Lung (tissue), 12 donors: ENCODE data around the gene EZR. TPM values are rescaled to one million over a fixed set of nuclear protein-coding genes. Genes with fewer than 3 reads are reported as not detected.

Experiments used
- ATAC-seq: fragments of 200-7000 bp; cut with Tn5 transposase; one replicate; pipeline ENCODE4 v1.9.1; 2020; ENCODE audit warnings: moderate number of reproducible peaks; ENCODE audit not compliant: insufficient read depth, low FRiP score
- DNase-seq, 3 donors: peaks; one replicate each; pipeline ENCODE4 v3.0.0-alpha.2; 2013 to 2017
- H3K27ac ChIP-seq, 2 donors: one replicate each; pipeline ENCODE4 v1.5.1; 2013; ENCODE audit warnings: mild to moderate bottlenecking in 2 of 2, moderate library complexity in 2 of 2, control low read depth in 1 of 2, inconsistent platforms in 1 of 2, low read depth in 1 of 2, low read length in 1 of 2
- H3K27me3 ChIP-seq, 3 donors: one replicate each; pipeline ENCODE4 v1.5.1; 2013; ENCODE audit warnings: low read length in 2 of 3; ENCODE audit not compliant: control insufficient read depth in 3 of 3, insufficient read depth in 3 of 3
- H3K36me3 ChIP-seq, 4 donors: one replicate each; pipeline ENCODE4 v1.5.1; 2013; ENCODE audit warnings: low read length in 4 of 4, mild to moderate bottlenecking in 1 of 4, moderate library complexity in 1 of 4; ENCODE audit not compliant: control insufficient read depth in 4 of 4, insufficient read depth in 4 of 4
- H3K4me1 ChIP-seq, 5 donors: one replicate each; pipeline ENCODE4 v1.5.1; 2013; ENCODE audit warnings: low read length in 5 of 5, mild to moderate bottlenecking in 2 of 5, moderate library complexity in 1 of 5; ENCODE audit not compliant: control insufficient read depth in 5 of 5, insufficient read depth in 5 of 5
- H3K4me3 ChIP-seq: one replicate; pipeline ENCODE4 v1.5.1; 2013; ENCODE audit warnings: mild to moderate bottlenecking, control low read depth, moderate library complexity
- H3K9ac ChIP-seq, 2 donors: one replicate each; pipeline ENCODE4 v1.5.1; 2013; ENCODE audit warnings: low read length in 2 of 2, control low read depth in 1 of 2; ENCODE audit not compliant: insufficient read depth in 1 of 2
- H3K9me3 ChIP-seq, 4 donors: one replicate each; pipeline ENCODE4 v1.5.1; 2013; ENCODE audit warnings: low read length in 3 of 4, mild to moderate bottlenecking in 1 of 4, moderate library complexity in 1 of 4; ENCODE audit not compliant: control insufficient read depth in 4 of 4, insufficient read depth in 3 of 4
- CTCF ChIP-seq: IDR thresholded peaks from 2 replicates; pipeline ENCODE4 v1.5.1; 2012; ENCODE audit warnings: mild to moderate bottlenecking; ENCODE audit errors: control extremely low read depth, extremely low read depth
- WGBS, 2 donors: extraction: QIAGEN DNeasy Blood & Tissue Kit; methylation state at CpG; one replicate each; pipeline ENCODE4 v1.1.7; 2013; 5-methylcytosine and 5-hydroxymethylcytosine counted together
- polyA plus RNA-seq, 2 donors: library from polyadenylated mRNA; stranded (reverse); fragments of 200-250 nt; gene quantifications; one replicate each; pipeline ENCODE4 v1.2.1, GENCODE V29; 2013
- total RNA-seq, 2 donors: library from RNA; depleted of rRNA in 1 of 2; stranded (reverse); fragments of >200 nt in 1 of 2; gene quantifications; one replicate each; pipeline ENCODE4 v1.2.1, GENCODE V29; 2014 to 2021
- donor health status: control.
- donor health status: control.
- donor health status: Bipolar disorder and iron deficiency.
- donor health status: healthy.
- donor health status: DM: yes; HTN: yes; CAD: no.

EZR gene
- total and polyA plus RNA-seq, 4 donors, result 168 to 452 (median 198) TPM

- Histone ChIP-seq H3K27me3 (no peaks in the 10 kb centered on the region), H3K36me3 (peaks cover 15 to 47% (median 25%) of the 10 kb centered on the region in 4 donors), H3K4me1 (no peaks in the 10 kb centered on the region), H3K9ac (no peak overlapping the region), H3K4me3 (no peak overlapping the region), H3K27ac (no peak overlapping the region), H3K9me3 (no peaks in the 10 kb centered on the region)
- WGBS, 2 donors, result 95 to 97% methylated on average over 14 of the region's 14 CpGs
- no peak for ATAC-seq
- no peak for TF ChIP-seq CTCF
- DNase-seq, result no peak
These were observed 54.9 kb downstream of the EZR start for GRCh38 chr6:158764183-158764849.

- Histone ChIP-seq H3K4me3 (no peak overlapping the region), H3K9ac (no peak overlapping the region), H3K27ac (no peak overlapping the region), H3K9me3 (no peaks in the 10 kb centered on the region), H3K4me1 (no peaks in the 10 kb centered on the region), H3K36me3 (peaks cover 10 to 40% (median 18%) of the 10 kb centered on the region in 4 donors), H3K27me3 (no peaks in the 10 kb centered on the region)
- TF ChIP-seq CTCF, result no peak
- 70 to 81% methylated on average over 11 of the region's 11 CpGs for WGBS, 2 donors
- DNase-seq (no peak), ATAC-seq (no peak)
These were observed 55.6 kb downstream of the EZR start for GRCh38 chr6:158763434-158764182.

- DNase-seq, result no peak
These were observed 56.3 kb downstream of the EZR start for GRCh38 chr6:158762787-158763433.

More at GRCh38 chr6:158762787-158763433, 56.3 kb downstream of the EZR start:
- Histone ChIP-seq H3K27me3 (no peaks in the 10 kb centered on the region), H3K9ac (no peak overlapping the region), H3K9me3 (no peaks in the 10 kb centered on the region), H3K4me3 (no peak overlapping the region), H3K36me3 (peaks cover 8 to 33% (median 16%) of the 10 kb centered on the region in 4 donors), H3K4me1 (no peaks in the 10 kb centered on the region), H3K27ac (no peak overlapping the region)
- no peak for ATAC-seq
- TF ChIP-seq CTCF, result no peak
- WGBS, 2 donors, result 79 to 85% methylated on average over 12 of the region's 12 CpGs
